Panc1 (cell line): ENCODE measurements around the gene GRAMD1B. TPM values are rescaled to one million over a fixed set of nuclear protein-coding genes. Genes with fewer than 3 reads are reported as not detected.

Source experiments
- ATAC-seq: fragments of 200-7000 bp; cut with Tn5 transposase; 2 replicates; pipeline ENCODE4 v1.9.1; 2020; ENCODE audit warnings: mild to moderate bottlenecking, moderate library complexity
- BruUV-seq: library from RNA; stranded (reverse); fragments of 400-500 nt; replicated peaks from 2 replicates; lab custom pipeline; 2021; lab: Mats Ljungman, UMichigan
- CTCF ChIA-PET: fragments of 300-600 bp; sonication (Branson Sonifier 250); formaldehyde crosslinking; loops from one replicate; lab custom pipeline; 2022; ENCODE audit warnings: antibody characterized with exemption; lab: Charles Lee
- POLR2A ChIA-PET: fragments of 300-600 bp; sonication (Branson Sonifier 250); formaldehyde crosslinking; loops from one replicate; lab custom pipeline; 2022; ENCODE audit warnings: antibody characterized with exemption; lab: Charles Lee
- DNase-seq: peaks from one replicate; pipeline ENCODE4 v3.0.0-alpha.2; 2010; ENCODE audit warnings: low read depth, low spot score
- H3K27ac ChIP-seq: 2 replicates; pipeline ENCODE4 v1.5.1; 2011; ENCODE audit warnings: mild to moderate bottlenecking, low read length, inconsistent platforms
- H3K27me3 ChIP-seq: fragments of 200-500 bp; sonication (Bioruptor generic); 2 replicates; pipeline ENCODE4 v1.6.0; 2014; ENCODE audit warnings: low read length, inconsistent platforms; ENCODE audit not compliant: control insufficient read depth, insufficient read depth
- H3K36me3 ChIP-seq: fragments of 200-500 bp; sonication (Bioruptor generic); 2 replicates; pipeline ENCODE4 v1.5.1; 2014; ENCODE audit warnings: inconsistent platforms, mild to moderate bottlenecking, low read length, moderate library complexity; ENCODE audit not compliant: control insufficient read depth, insufficient read depth
- H3K4me1 ChIP-seq: 2 replicates; pipeline ENCODE4 v1.5.1; 2011; ENCODE audit warnings: inconsistent platforms, mild to moderate bottlenecking, low read length, moderate library complexity; ENCODE audit not compliant: control insufficient read depth, insufficient read depth
- H3K4me3 ChIP-seq, 2 experiments: 2 replicates each; pipeline ENCODE4 v1.5.1; 2011 to 2012; ENCODE audit warnings: low read depth in 2 of 2, low read length in 2 of 2, mild to moderate bottlenecking in 2 of 2, inconsistent platforms in 1 of 2, moderate library complexity in 1 of 2
- H3K9me3 ChIP-seq: fragments of 200-500 bp; sonication (Bioruptor generic); 2 replicates; pipeline ENCODE4 v1.5.1; 2014; ENCODE audit warnings: low read depth, mild to moderate bottlenecking, inconsistent platforms, low read length, moderate library complexity; ENCODE audit not compliant: control insufficient read depth, insufficient read depth
- CTCF ChIP-seq: fragments of 450-650 bp; IDR thresholded peaks from 2 replicates; pipeline ENCODE4 v1.5.1; 2017; ENCODE audit warnings: mild to moderate bottlenecking
- POLR2AphosphoS5 ChIP-seq: IDR thresholded peaks from 2 replicates; pipeline ENCODE4 v1.6.1; 2012; ENCODE audit warnings: mild to moderate bottlenecking, low read depth, low read length, moderate library complexity
- REST ChIP-seq, 2 experiments: IDR thresholded peaks; 2 replicates each; pipeline ENCODE4 v1.6.1; 2011 to 2012; ENCODE audit warnings: low read depth in 2 of 2, control low read depth in 1 of 2, low read length in 1 of 2, mild to moderate bottlenecking in 1 of 2, moderate library complexity in 1 of 2; ENCODE audit not compliant: insufficient read depth in 1 of 2
- SIN3A ChIP-seq: IDR thresholded peaks from 2 replicates; pipeline ENCODE4 v1.6.1; 2012; ENCODE audit warnings: low read depth, mild to moderate bottlenecking, low read length, moderate library complexity, borderline replicate concordance; ENCODE audit not compliant: insufficient read depth
- TCF7L2 ChIP-seq: IDR thresholded peaks from 2 replicates; pipeline ENCODE4 v1.6.1; 2011; ENCODE audit warnings: mild to moderate bottlenecking, low read depth, low read length, inconsistent platforms
- in situ Hi-C: cut with HindIII; loops from 2 replicates; pipeline ENCODE4 v1.10.0; 2016; ENCODE audit warnings: low sequenced_read_pairs, low pct_unique_long_range_greater_than_20kb
- intact Hi-C: fragments of 100-400 bp; cut with micrococcal nuclease; formaldehyde crosslinking; loops from one replicate; pipeline ENCODE4 v1.10.0; 2022; ENCODE audit not compliant: unreplicated experiment
- total RNA-seq: library from RNA; stranded (reverse); gene quantifications from one replicate; pipeline ENCODE4 v1.2.1, GENCODE V29; 2021; ENCODE audit not compliant: unreplicated experiment

Gene GRAMD1B
- total RNA-seq, 1 experiment from 2014 or later, result 0.46 TPM

- H3K36me3 ChIP-seq, result no peaks in the 10 kb centered on the region
- H3K9me3 ChIP-seq, result no peaks in the 10 kb centered on the region
- ChIA-PET CTCF (no interaction called here), POLR2A (no interaction called here)
- DNase-seq (no peak), ATAC-seq (no peak)
- H3K27ac ChIP-seq, result no peak overlapping the region
- in situ Hi-C loops, result no loop called here
- H3K4me3 ChIP-seq, result no peak overlapping the region
- H3K27me3 ChIP-seq, result peaks cover 18% of the 10 kb centered on the region
- intact Hi-C loops, result no loop called here
- no TSS peak for BruUV-seq
- no peaks in the 10 kb centered on the region for H3K4me1 ChIP-seq
- TF ChIP-seq CTCF, result no peak
- no peak for TF ChIP-seq REST (IDR thresholded peaks at IDR 0.05; ENCODE audit: insufficient read depth in 1 of 2, low read depth in 2 of 2, low read length in 1 of 2)
- TF ChIP-seq TCF7L2, result no peak
- TF ChIP-seq POLR2AphosphoS5, result no peak
- TF ChIP-seq SIN3A, result no peak
These were observed 46.0 kb upstream of the GRAMD1B start for GRCh38 chr11:123384116-123384515.

- TF ChIP-seq REST (IDR thresholded peaks at IDR 0.05; ENCODE audit: insufficient read depth in 1 of 2, low read depth in 2 of 2, low read length in 1 of 2) (no peak), CTCF (no peak), POLR2AphosphoS5 (no peak), SIN3A (no peak), TCF7L2 (no peak)
- Histone ChIP-seq H3K36me3 (no peaks in the 10 kb centered on the region), H3K4me1 (no peaks in the 10 kb centered on the region), H3K27ac (no peak overlapping the region), H3K9me3 (no peaks in the 10 kb centered on the region), H3K27me3 (peaks cover 6% of the 10 kb centered on the region; the same call in 1 of the 2 replicates), H3K4me3 (no peak overlapping the region)
- CTCF ChIA-PET, result no interaction called here
- BruUV-seq, result no TSS peak
- ATAC-seq (no peak), DNase-seq (no peak)
- in situ Hi-C loops, result no loop called here
- POLR2A ChIA-PET, result no interaction called here
- intact Hi-C loops, result no loop called here
These were observed 43.1 kb upstream of the GRAMD1B start for GRCh38 chr11:123386796-123387510.
